Activated naive CD8-positive, alpha-beta T cell (primary cell): ENCODE data around the gene COL4A2.
A peak's percentile ranks its signal among the peaks of the same experiment; 100 is the strongest.

Experiments used
- H3K27ac Mint-ChIP-seq: one replicate; pipeline ENCODE4 v1.8.0; 2021; ENCODE audit warnings: mixed read lengths
- H3K27me3 Mint-ChIP-seq: one replicate; pipeline ENCODE4 v1.8.0; 2021; ENCODE audit warnings: mixed read lengths
- H3K36me3 Mint-ChIP-seq: one replicate; pipeline ENCODE4 v1.8.0; 2021; ENCODE audit warnings: mixed read lengths
- H3K4me1 Mint-ChIP-seq: one replicate; pipeline ENCODE4 v1.8.0; 2021; ENCODE audit warnings: low read depth, mixed read lengths
- H3K4me3 Mint-ChIP-seq: one replicate; pipeline ENCODE4 v1.8.0; 2021; ENCODE audit warnings: mild to moderate bottlenecking, mixed read lengths
- H3K9me3 Mint-ChIP-seq: one replicate; pipeline ENCODE4 v1.8.0; 2021; ENCODE audit warnings: low read depth, mixed read lengths

The COL4A2 gene

GRCh38 chr13:110548891-110549794 is 242.1 kb downstream of the COL4A2 start:
- Mint-ChIP-seq H3K4me3 (no peak overlapping the region), H3K27me3 (peaks cover 1% of the 10 kb centered on the region), H3K9me3 (no peaks in the 10 kb centered on the region), H3K36me3 (peaks cover 9% of the 10 kb centered on the region), H3K4me1 (no peaks in the 10 kb centered on the region), H3K27ac (no peak overlapping the region)

GRCh38 chr13:110549795-110550160 is 242.7 kb downstream of the COL4A2 start:
- peaks cover 8% of the 10 kb centered on the region for H3K36me3 Mint-ChIP-seq

GRCh38 chr13:110551284-110551683 is 244.2 kb downstream of the COL4A2 start:
- no peak overlapping the region for H3K27ac Mint-ChIP-seq
- H3K4me1 Mint-ChIP-seq = no peaks in the 10 kb centered on the region
- no peaks in the 10 kb centered on the region for H3K27me3 Mint-ChIP-seq
- H3K9me3 Mint-ChIP-seq = no peaks in the 10 kb centered on the region
- H3K36me3 Mint-ChIP-seq = peaks cover 4% of the 10 kb centered on the region
- no peak overlapping the region for H3K4me3 Mint-ChIP-seq

More at GRCh38 chr13:110549795-110550160, 242.7 kb downstream of the COL4A2 start:
- Mint-ChIP-seq H3K9me3 (no peaks in the 10 kb centered on the region), H3K27me3 (peaks cover 1% of the 10 kb centered on the region), H3K4me3 (no peak overlapping the region), H3K4me1 (no peaks in the 10 kb centered on the region), H3K27ac (no peak overlapping the region)

GRCh38 chr13:110552767-110553166 is 245.7 kb downstream of the COL4A2 start:
- no peak overlapping the region for H3K27ac Mint-ChIP-seq

GRCh38 chr13:110553417-110553816 is 246.3 kb downstream of the COL4A2 start:
- no peaks in the 10 kb centered on the region for H3K9me3 Mint-ChIP-seq
- H3K27ac Mint-ChIP-seq = no peak overlapping the region
- no peaks in the 10 kb centered on the region for H3K27me3 Mint-ChIP-seq
- H3K36me3 Mint-ChIP-seq = peaks cover 2% of the 10 kb centered on the region
- no peak overlapping the region for H3K4me3 Mint-ChIP-seq
- H3K4me1 Mint-ChIP-seq = no peaks in the 10 kb centered on the region

More at GRCh38 chr13:110552767-110553166, 245.7 kb downstream of the COL4A2 start:
- no peak overlapping the region for H3K4me3 Mint-ChIP-seq
- no peaks in the 10 kb centered on the region for H3K4me1 Mint-ChIP-seq
- H3K27me3 Mint-ChIP-seq = no peaks in the 10 kb centered on the region
- peaks cover 2% of the 10 kb centered on the region for H3K36me3 Mint-ChIP-seq
- no peaks in the 10 kb centered on the region for H3K9me3 Mint-ChIP-seq

- Mint-ChIP-seq H3K27me3 (no peaks in the 10 kb centered on the region), H3K36me3 (peaks cover 2% of the 10 kb centered on the region), H3K9me3 (no peaks in the 10 kb centered on the region), H3K4me1 (no peaks in the 10 kb centered on the region), H3K27ac (no peak overlapping the region), H3K4me3 (no peak overlapping the region)
These were observed 247.2 kb downstream of the COL4A2 start for GRCh38 chr13:110554227-110554836.

- Mint-ChIP-seq H3K27me3 (no peaks in the 10 kb centered on the region), H3K9me3 (no peaks in the 10 kb centered on the region), H3K36me3 (peaks cover 2% of the 10 kb centered on the region), H3K27ac (no peak overlapping the region), H3K4me1 (peaks cover 2% of the 10 kb centered on the region), H3K4me3 (no peak overlapping the region)
These were observed 247.9 kb downstream of the COL4A2 start for GRCh38 chr13:110554946-110555345.

- H3K27me3 Mint-ChIP-seq = no peaks in the 10 kb centered on the region
- H3K27ac Mint-ChIP-seq = no peak overlapping the region
- H3K36me3 Mint-ChIP-seq = peaks cover 2% of the 10 kb centered on the region
These were observed 248.6 kb downstream of the COL4A2 start for GRCh38 chr13:110555601-110556223.

GRCh38 chr13:110556224-110556606 is 249.1 kb downstream of the COL4A2 start:
- no peaks in the 10 kb centered on the region for H3K9me3 Mint-ChIP-seq
- no peak overlapping the region for H3K4me3 Mint-ChIP-seq
- H3K4me1 Mint-ChIP-seq = peaks cover 11% of the 10 kb centered on the region
- no peaks in the 10 kb centered on the region for H3K27me3 Mint-ChIP-seq
- no peak overlapping the region for H3K27ac Mint-ChIP-seq
- peaks cover 2% of the 10 kb centered on the region for H3K36me3 Mint-ChIP-seq

More at GRCh38 chr13:110555601-110556223, 248.6 kb downstream of the COL4A2 start:
- Mint-ChIP-seq H3K4me1 (peaks cover 8% of the 10 kb centered on the region), H3K4me3 (no peak overlapping the region), H3K9me3 (no peaks in the 10 kb centered on the region)

GRCh38 chr13:110557082-110557481 is 250.0 kb downstream of the COL4A2 start:
- Mint-ChIP-seq H3K9me3 (no peaks in the 10 kb centered on the region), H3K4me1 (peaks cover 14% of the 10 kb centered on the region), H3K4me3 (no peak overlapping the region), H3K36me3 (peaks cover 2% of the 10 kb centered on the region), H3K27ac (no peak overlapping the region), H3K27me3 (no peaks in the 10 kb centered on the region)

- Mint-ChIP-seq H3K4me3 (no peak overlapping the region), H3K4me1 (peaks cover 18% of the 10 kb centered on the region), H3K27me3 (no peaks in the 10 kb centered on the region), H3K36me3 (peaks cover 2% of the 10 kb centered on the region), H3K9me3 (no peaks in the 10 kb centered on the region), H3K27ac (no peak overlapping the region)
These were observed 250.7 kb downstream of the COL4A2 start for GRCh38 chr13:110557610-110558305.

GRCh38 chr13:110559429-110559943 is 252.4 kb downstream of the COL4A2 start:
- Mint-ChIP-seq H3K4me3 (no peak overlapping the region), H3K9me3 (no peaks in the 10 kb centered on the region), H3K27ac (no peak overlapping the region), H3K27me3 (no peaks in the 10 kb centered on the region), H3K4me1 (peaks cover 28% of the 10 kb centered on the region), H3K36me3 (peaks cover 2% of the 10 kb centered on the region)

- Mint-ChIP-seq H3K27ac (no peak overlapping the region), H3K4me3 (peak overlapping the region; percentile 53), H3K9me3 (no peaks in the 10 kb centered on the region), H3K36me3 (peaks cover 2% of the 10 kb centered on the region), H3K27me3 (no peaks in the 10 kb centered on the region), H3K4me1 (peaks cover 28% of the 10 kb centered on the region)
These were observed 252.9 kb downstream of the COL4A2 start for GRCh38 chr13:110559986-110560385.

- Mint-ChIP-seq H3K4me3 (peak overlapping the region; percentile 86), H3K4me1 (peaks cover 28% of the 10 kb centered on the region), H3K27ac (peak overlapping the region; percentile 36), H3K9me3 (no peaks in the 10 kb centered on the region), H3K27me3 (no peaks in the 10 kb centered on the region), H3K36me3 (peaks cover 2% of the 10 kb centered on the region)
These were observed 253.7 kb downstream of the COL4A2 start for GRCh38 chr13:110560601-110561343.
